Fibroblast of the aortic adventitia (primary cell): ENCODE measurements around the gene WDR75. TPM values are rescaled to one million over a fixed set of nuclear protein-coding genes. Genes with fewer than 3 reads are reported as not detected.
"Not testable (repeated sequence)": the region's sequence is repeated elsewhere in the genome, so short reads cannot be mapped to it uniquely, and the experiment has no call there.

Experiments used
- DNase-seq: peaks from one replicate; pipeline ENCODE4 v3.0.0-alpha.2; 2010; ENCODE audit warnings: low read depth
- H3K4me3 ChIP-seq: 2 replicates; pipeline ENCODE4 v1.5.1; 2011; ENCODE audit warnings: low read depth, mild to moderate bottlenecking, control low read depth, low read length, moderate library complexity
- total RNA-seq: library from RNA; depleted of rRNA; stranded (reverse); fragments of >200 nt; gene quantifications from 2 replicates; pipeline ENCODE4 v1.2.3, GENCODE V29; 2012; ENCODE audit warnings: low replicate concordance
- TF ChIP-seq, protein P1 (sequence below): IDR thresholded peaks from 2 replicates; pipeline ENCODE4 v1.5.1; 2011; ENCODE audit warnings: mild to moderate bottlenecking, low read length, control low read depth, inconsistent platforms; ENCODE audit not compliant: insufficient read depth

WDR75 gene
- total RNA-seq, 1 donor: 55.7 TPM

DNA sequence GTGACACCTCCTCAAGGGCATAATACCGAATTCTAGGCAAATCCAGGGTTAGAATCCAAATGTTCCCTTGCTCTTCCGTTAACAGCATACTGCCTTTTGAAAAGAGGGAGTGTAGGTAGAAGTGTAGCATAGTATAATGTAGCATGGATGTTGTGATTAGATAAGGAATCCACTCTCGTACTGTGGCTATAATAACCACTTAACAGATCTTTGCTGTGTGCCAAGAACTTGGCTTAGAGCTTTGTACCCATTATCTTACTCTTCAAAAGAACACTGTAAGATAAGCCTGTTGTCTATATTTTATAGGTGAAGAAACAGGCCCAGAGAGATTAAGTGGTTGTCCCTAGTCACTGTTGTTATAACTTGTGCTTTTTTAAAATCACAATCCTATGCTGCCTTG, 24.2 kb downstream of the WDR75 start:
- no peak for DNase-seq
- no peak overlapping the region for H3K4me3 ChIP-seq
- TF ChIP-seq, protein P1, sequence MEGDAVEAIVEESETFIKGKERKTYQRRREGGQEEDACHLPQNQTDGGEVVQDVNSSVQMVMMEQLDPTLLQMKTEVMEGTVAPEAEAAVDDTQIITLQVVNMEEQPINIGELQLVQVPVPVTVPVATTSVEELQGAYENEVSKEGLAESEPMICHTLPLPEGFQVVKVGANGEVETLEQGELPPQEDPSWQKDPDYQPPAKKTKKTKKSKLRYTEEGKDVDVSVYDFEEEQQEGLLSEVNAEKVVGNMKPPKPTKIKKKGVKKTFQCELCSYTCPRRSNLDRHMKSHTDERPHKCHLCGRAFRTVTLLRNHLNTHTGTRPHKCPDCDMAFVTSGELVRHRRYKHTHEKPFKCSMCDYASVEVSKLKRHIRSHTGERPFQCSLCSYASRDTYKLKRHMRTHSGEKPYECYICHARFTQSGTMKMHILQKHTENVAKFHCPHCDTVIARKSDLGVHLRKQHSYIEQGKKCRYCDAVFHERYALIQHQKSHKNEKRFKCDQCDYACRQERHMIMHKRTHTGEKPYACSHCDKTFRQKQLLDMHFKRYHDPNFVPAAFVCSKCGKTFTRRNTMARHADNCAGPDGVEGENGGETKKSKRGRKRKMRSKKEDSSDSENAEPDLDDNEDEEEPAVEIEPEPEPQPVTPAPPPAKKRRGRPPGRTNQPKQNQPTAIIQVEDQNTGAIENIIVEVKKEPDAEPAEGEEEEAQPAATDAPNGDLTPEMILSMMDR: no peak

DNA sequence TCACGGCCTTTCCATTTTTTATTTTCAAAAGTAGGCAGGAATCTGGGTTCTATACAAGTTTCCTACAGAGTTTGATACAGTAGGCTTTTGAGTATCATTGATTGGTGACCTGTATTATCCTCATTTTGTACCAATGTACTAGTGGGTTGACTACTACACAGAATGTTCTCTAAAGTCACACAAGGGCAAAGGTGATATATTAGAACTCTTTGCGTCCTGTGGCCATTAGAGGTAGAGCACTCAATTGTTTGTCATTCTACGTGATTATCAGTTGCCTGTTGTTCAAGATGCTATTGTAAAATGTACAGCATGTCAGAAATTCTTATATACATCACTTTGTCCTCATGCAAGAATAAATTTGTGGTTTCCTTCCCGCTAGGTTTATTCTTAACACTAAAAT, 24.8 kb downstream of the WDR75 start:
- TF ChIP-seq, protein P1: no peak
- no peak overlapping the region for H3K4me3 ChIP-seq
- DNase-seq: no peak

DNA sequence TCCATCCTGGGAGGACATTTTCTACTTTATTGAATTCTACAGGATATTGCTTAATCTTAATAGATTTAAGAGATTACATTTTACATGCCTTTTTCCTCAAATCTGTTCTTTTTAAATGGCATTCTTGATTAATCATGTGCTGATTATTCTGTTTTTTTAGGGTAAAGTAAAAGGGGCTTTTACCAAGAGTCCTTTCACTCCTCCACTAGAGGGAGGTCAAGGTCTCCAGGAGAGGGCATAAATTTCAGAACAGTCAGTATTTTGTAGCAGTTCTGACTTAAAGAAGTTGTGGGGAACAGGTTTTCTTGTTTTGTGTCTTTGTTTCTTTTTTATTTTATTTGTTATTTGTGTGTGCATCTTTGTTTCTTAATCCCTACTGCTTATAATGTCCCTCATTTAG, 25.4 kb downstream of the WDR75 start:
- TF ChIP-seq, protein P1: peak; percentile 73
- H3K4me3 ChIP-seq: no peak overlapping the region
- DNase-seq: peak; percentile 76

DNA sequence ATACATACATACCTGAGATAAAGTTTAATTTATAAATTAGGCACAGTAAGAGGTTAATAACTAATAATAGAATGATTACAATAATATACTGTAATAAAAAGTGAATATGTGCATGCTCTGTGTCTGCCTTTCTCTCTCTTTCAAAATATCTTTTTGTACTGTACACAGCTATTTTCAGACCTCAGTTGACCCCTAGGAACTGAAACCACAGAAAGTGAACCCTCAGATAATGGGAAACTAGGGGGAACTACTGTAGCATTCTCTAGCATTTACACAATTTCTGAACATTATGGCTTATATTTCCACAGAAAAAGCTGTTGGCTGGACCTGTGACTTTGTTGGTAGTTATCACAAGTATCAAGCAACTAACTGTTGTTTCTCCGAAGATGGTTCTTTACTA, 25.9 kb downstream of the WDR75 start:
- DNase-seq: no peak
- TF ChIP-seq, protein P1: no peak
- H3K4me3 ChIP-seq: no peak overlapping the region

DNA sequence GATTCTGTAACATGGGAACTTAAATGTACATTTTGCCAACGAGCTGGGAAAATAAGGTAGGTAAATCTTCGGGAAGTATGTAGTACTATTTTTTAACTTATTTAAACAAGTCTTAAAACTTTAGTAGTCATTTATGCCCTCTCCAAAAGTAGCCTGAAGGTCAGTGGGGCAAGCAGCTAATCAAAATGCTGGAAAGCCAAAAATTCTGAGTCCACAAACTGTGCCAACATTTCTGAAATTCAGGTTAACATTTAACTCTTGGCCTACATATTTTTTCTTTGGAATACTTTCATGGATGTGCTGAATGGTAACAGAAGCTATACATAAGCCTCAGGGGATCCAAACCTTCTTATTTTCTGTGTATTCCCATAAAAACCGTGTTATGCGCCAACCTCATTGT, 26.3 kb downstream of the WDR75 start:
- no peak overlapping the region for H3K4me3 ChIP-seq
- TF ChIP-seq, protein P1: no peak
- DNase-seq: no peak

DNA sequence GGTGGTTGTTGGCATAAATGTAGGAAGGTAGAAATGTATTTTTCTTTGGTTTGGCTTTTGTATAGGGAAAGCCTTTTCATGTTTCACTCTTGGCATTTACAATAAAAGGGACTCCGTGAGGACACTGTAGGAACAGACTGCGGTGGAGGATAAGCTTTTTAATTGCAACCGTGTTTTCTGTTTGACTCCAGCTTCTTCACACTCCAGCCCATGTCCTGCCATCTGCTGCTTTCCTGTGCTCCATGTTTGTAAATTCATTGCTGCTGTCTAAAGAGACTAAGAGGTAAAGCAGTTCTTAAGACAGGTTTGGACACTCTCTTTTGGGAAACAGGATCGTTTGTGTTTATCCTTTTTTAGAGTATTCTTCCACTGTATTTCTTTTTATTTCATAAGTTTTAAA, 33.3 kb downstream of the WDR75 start:
- H3K4me3 ChIP-seq: no peak overlapping the region
- TF ChIP-seq, protein P1: no peak
- DNase-seq: no peak

DNA sequence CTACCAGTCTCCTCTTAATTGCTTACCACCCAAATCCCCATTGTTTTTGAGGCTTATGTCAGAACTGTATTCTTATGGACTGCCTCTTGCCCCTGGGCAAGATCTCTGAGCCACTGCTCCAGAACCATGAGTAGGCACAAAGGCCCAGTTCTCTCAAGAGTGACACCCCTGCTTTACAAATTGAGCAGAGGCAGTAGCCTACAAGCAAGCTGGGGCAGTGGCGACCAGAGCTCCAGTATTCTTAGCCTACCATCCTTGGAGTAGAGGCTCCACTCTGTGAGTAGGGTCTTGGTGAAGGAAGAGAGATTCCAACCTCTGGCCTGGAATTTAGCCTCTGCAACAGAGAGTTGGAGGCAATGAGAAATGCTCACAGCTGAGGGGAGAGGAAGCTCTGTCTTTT, 36.5 kb downstream of the WDR75 start:
- no peak overlapping the region for H3K4me3 ChIP-seq
- DNase-seq: no peak
- TF ChIP-seq, protein P1: no peak

DNA sequence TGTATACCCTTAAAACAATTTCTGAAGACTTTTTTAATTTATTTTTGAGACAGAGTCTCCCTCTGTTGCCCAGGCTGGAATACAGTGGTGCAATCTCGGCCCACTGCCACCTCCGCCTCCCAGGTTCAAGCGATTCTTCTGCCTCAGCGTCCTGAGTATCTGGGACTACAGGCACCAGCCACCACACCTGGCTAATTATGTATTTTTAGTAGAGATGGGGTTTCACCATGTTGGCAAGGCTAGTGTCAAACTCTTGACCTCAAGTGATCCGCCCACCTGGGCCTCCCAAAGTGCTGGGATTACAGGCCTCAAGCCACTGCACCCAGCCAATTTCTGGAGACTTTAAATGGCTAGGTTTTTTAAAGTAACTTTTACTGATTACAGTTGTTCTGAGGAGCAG, 37.0 kb downstream of the WDR75 start:
- not testable (repeated sequence) for DNase-seq, H3K4me3 ChIP-seq
